Measurements from ENCODE around the gene RPTOR. TPM values are rescaled to one million over a fixed set of nuclear protein-coding genes. Genes with fewer than 3 reads are reported as not detected.

Gene RPTOR
- total RNA-seq, 2 experiments from 2014 or later, result 43.6 to 47.2 TPM

- peaks cover 54% of the 10 kb centered on the region for H3K36me3 Mint-ChIP-seq
- H3K27ac Mint-ChIP-seq, result no peak overlapping the region
- H3K4me1 Mint-ChIP-seq, result peaks cover 61% of the 10 kb centered on the region
- H3K27me3 Mint-ChIP-seq, result no peaks in the 10 kb centered on the region
- DNase-seq, result no peak
- no peak overlapping the region for H3K4me3 Mint-ChIP-seq
- H3K9me3 Mint-ChIP-seq, result no peaks in the 10 kb centered on the region
Measured at GRCh38 chr17:80644536-80644935, 99.9 kb downstream of the RPTOR start.

GRCh38 chr17:80645706-80646325, 101.2 kb downstream of the RPTOR start:
- Mint-ChIP-seq H3K9me3 (no peaks in the 10 kb centered on the region), H3K36me3 (peaks cover 58% of the 10 kb centered on the region), H3K27me3 (no peaks in the 10 kb centered on the region), H3K4me1 (peaks cover 68% of the 10 kb centered on the region), H3K4me3 (no peak overlapping the region), H3K27ac (peak overlapping the region; percentile 26)
- DNase-seq, result no peak

- DNase-seq, result no peak
- no peak overlapping the region for H3K4me3 Mint-ChIP-seq
- peaks cover 60% of the 10 kb centered on the region for H3K36me3 Mint-ChIP-seq
- no peak overlapping the region for H3K27ac Mint-ChIP-seq
- H3K9me3 Mint-ChIP-seq, result peaks cover 2% of the 10 kb centered on the region
- H3K4me1 Mint-ChIP-seq, result peaks cover 73% of the 10 kb centered on the region
- H3K27me3 Mint-ChIP-seq, result no peaks in the 10 kb centered on the region
Measured at GRCh38 chr17:80646328-80646727, 101.7 kb downstream of the RPTOR start.

GRCh38 chr17:80647746-80648145, 103.1 kb downstream of the RPTOR start:
- H3K4me3 Mint-ChIP-seq, result no peak overlapping the region

GRCh38 chr17:80649200-80649644, 104.6 kb downstream of the RPTOR start:
- no peaks in the 10 kb centered on the region for H3K27me3 Mint-ChIP-seq
- DNase-seq, result peak; percentile 14
- H3K4me3 Mint-ChIP-seq, result peak overlapping the region; percentile 27
- H3K4me1 Mint-ChIP-seq, result peaks cover 82% of the 10 kb centered on the region
- H3K27ac Mint-ChIP-seq, result peak overlapping the region; percentile 93
- peaks cover 70% of the 10 kb centered on the region for H3K36me3 Mint-ChIP-seq
- H3K9me3 Mint-ChIP-seq, result peaks cover 5% of the 10 kb centered on the region

More at GRCh38 chr17:80647746-80648145, 103.1 kb downstream of the RPTOR start:
- Mint-ChIP-seq H3K27me3 (no peaks in the 10 kb centered on the region), H3K4me1 (peaks cover 76% of the 10 kb centered on the region), H3K9me3 (peaks cover 2% of the 10 kb centered on the region), H3K36me3 (peaks cover 67% of the 10 kb centered on the region), H3K27ac (peak overlapping the region; percentile 64)
- DNase-seq, result peak; percentile 21

GRCh38 chr17:80649672-80650330, 105.2 kb downstream of the RPTOR start:
- H3K4me3 Mint-ChIP-seq, result peak overlapping the region; percentile 27
- H3K27ac Mint-ChIP-seq, result peak overlapping the region; percentile 93
- peak; percentile 88 for DNase-seq
- H3K36me3 Mint-ChIP-seq, result peaks cover 66% of the 10 kb centered on the region
- H3K9me3 Mint-ChIP-seq, result peaks cover 5% of the 10 kb centered on the region
- no peaks in the 10 kb centered on the region for H3K27me3 Mint-ChIP-seq
- H3K4me1 Mint-ChIP-seq, result peaks cover 78% of the 10 kb centered on the region

- Mint-ChIP-seq H3K4me3 (no peak overlapping the region), H3K4me1 (peaks cover 73% of the 10 kb centered on the region), H3K36me3 (peaks cover 62% of the 10 kb centered on the region), H3K27ac (peak overlapping the region; percentile 93), H3K9me3 (peaks cover 5% of the 10 kb centered on the region), H3K27me3 (no peaks in the 10 kb centered on the region)
- no peak for DNase-seq
Measured at GRCh38 chr17:80650331-80650672, 105.7 kb downstream of the RPTOR start.

- no peak for DNase-seq
- Mint-ChIP-seq H3K27ac (peak overlapping the region; percentile 93), H3K9me3 (peaks cover 5% of the 10 kb centered on the region), H3K36me3 (peaks cover 62% of the 10 kb centered on the region), H3K4me3 (no peak overlapping the region), H3K4me1 (peaks cover 72% of the 10 kb centered on the region), H3K27me3 (no peaks in the 10 kb centered on the region)
Measured at GRCh38 chr17:80650751-80651518, 106.3 kb downstream of the RPTOR start.

- peaks cover 15% of the 10 kb centered on the region for H3K9me3 Mint-ChIP-seq
- H3K36me3 Mint-ChIP-seq, result peaks cover 59% of the 10 kb centered on the region
- no peak overlapping the region for H3K4me3 Mint-ChIP-seq
- peaks cover 59% of the 10 kb centered on the region for H3K4me1 Mint-ChIP-seq
- no peak for DNase-seq
- H3K27ac Mint-ChIP-seq, result peak overlapping the region; percentile 44
- H3K27me3 Mint-ChIP-seq, result no peaks in the 10 kb centered on the region
Measured at GRCh38 chr17:80652756-80653330, 108.2 kb downstream of the RPTOR start.

- Mint-ChIP-seq H3K9me3 (peaks cover 15% of the 10 kb centered on the region), H3K4me1 (peaks cover 51% of the 10 kb centered on the region), H3K27me3 (no peaks in the 10 kb centered on the region), H3K4me3 (no peak overlapping the region), H3K27ac (peak overlapping the region; percentile 46), H3K36me3 (peaks cover 61% of the 10 kb centered on the region)
- no peak for DNase-seq
Measured at GRCh38 chr17:80653856-80654255, 109.2 kb downstream of the RPTOR start.

GRCh38 chr17:80655608-80656007, 111.0 kb downstream of the RPTOR start:
- no peak overlapping the region for H3K4me3 Mint-ChIP-seq
- DNase-seq, result no peak
- H3K36me3 Mint-ChIP-seq, result peaks cover 49% of the 10 kb centered on the region
- no peak overlapping the region for H3K27ac Mint-ChIP-seq
- peaks cover 15% of the 10 kb centered on the region for H3K9me3 Mint-ChIP-seq
- no peaks in the 10 kb centered on the region for H3K27me3 Mint-ChIP-seq
- peaks cover 34% of the 10 kb centered on the region for H3K4me1 Mint-ChIP-seq

GRCh38 chr17:80656590-80656989, 112.0 kb downstream of the RPTOR start:
- H3K27ac Mint-ChIP-seq, result no peak overlapping the region
- peaks cover 28% of the 10 kb centered on the region for H3K4me1 Mint-ChIP-seq
- DNase-seq, result no peak
- peaks cover 39% of the 10 kb centered on the region for H3K36me3 Mint-ChIP-seq
- H3K27me3 Mint-ChIP-seq, result no peaks in the 10 kb centered on the region
- H3K4me3 Mint-ChIP-seq, result no peak overlapping the region
- H3K9me3 Mint-ChIP-seq, result peaks cover 13% of the 10 kb centered on the region

- DNase-seq, result no peak
- no peak overlapping the region for H3K4me3 Mint-ChIP-seq
- H3K27ac Mint-ChIP-seq, result no peak overlapping the region
- peaks cover 26% of the 10 kb centered on the region for H3K4me1 Mint-ChIP-seq
- H3K9me3 Mint-ChIP-seq, result peaks cover 13% of the 10 kb centered on the region
- H3K27me3 Mint-ChIP-seq, result no peaks in the 10 kb centered on the region
- peaks cover 33% of the 10 kb centered on the region for H3K36me3 Mint-ChIP-seq
Measured at GRCh38 chr17:80657561-80657960, 112.9 kb downstream of the RPTOR start.

- Mint-ChIP-seq H3K36me3 (peaks cover 25% of the 10 kb centered on the region), H3K27ac (no peak overlapping the region), H3K4me3 (no peak overlapping the region), H3K27me3 (no peaks in the 10 kb centered on the region), H3K4me1 (peaks cover 28% of the 10 kb centered on the region), H3K9me3 (peaks cover 12% of the 10 kb centered on the region)
- DNase-seq, result no peak
Measured at GRCh38 chr17:80658821-80659220, 114.2 kb downstream of the RPTOR start.

- Mint-ChIP-seq H3K27ac (no peak overlapping the region), H3K4me3 (no peak overlapping the region), H3K9me3 (peaks cover 10% of the 10 kb centered on the region), H3K4me1 (peaks cover 35% of the 10 kb centered on the region), H3K27me3 (no peaks in the 10 kb centered on the region), H3K36me3 (peaks cover 23% of the 10 kb centered on the region)
- DNase-seq, result no peak
Measured at GRCh38 chr17:80659651-80660050, 115.0 kb downstream of the RPTOR start.

Data from activated naive CD8-positive, alpha-beta T cell treated with anti-CD3 and anti-CD28 coated beads for 36 hours (primary cell).